Measurements from ENCODE around the gene FBLN5.

DNA sequence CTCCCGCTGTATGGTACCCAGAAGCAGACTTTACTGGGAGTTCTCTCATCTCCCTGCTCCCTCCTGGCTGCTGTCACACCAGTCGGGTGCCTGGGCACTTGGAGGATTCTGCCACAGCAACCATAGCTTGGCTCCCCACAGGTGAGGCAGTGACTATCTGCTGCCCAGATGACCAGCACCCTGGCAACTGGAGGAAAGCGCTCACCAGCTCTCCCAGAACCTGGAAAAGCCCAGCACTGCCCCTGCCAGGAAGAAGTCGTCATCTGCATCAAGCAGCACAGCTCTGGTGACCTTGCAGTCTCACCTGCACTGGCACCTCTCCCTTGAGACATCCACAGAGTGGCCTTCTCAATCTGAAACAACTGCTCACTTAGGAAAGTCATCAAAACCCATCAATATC lies 48.3 kb downstream of the FBLN5 start:
- TF ChIP-seq, protein P1, sequence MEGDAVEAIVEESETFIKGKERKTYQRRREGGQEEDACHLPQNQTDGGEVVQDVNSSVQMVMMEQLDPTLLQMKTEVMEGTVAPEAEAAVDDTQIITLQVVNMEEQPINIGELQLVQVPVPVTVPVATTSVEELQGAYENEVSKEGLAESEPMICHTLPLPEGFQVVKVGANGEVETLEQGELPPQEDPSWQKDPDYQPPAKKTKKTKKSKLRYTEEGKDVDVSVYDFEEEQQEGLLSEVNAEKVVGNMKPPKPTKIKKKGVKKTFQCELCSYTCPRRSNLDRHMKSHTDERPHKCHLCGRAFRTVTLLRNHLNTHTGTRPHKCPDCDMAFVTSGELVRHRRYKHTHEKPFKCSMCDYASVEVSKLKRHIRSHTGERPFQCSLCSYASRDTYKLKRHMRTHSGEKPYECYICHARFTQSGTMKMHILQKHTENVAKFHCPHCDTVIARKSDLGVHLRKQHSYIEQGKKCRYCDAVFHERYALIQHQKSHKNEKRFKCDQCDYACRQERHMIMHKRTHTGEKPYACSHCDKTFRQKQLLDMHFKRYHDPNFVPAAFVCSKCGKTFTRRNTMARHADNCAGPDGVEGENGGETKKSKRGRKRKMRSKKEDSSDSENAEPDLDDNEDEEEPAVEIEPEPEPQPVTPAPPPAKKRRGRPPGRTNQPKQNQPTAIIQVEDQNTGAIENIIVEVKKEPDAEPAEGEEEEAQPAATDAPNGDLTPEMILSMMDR (IDR thresholded peaks at IDR 0.05): no peak
- no peak for TF ChIP-seq POLR2A (IDR thresholded peaks at IDR 0.05)
- TF ChIP-seq POLR2AphosphoS5 (IDR thresholded peaks at IDR 0.05): no peak
- no peak for TF ChIP-seq EP300 (IDR thresholded peaks at IDR 0.05)

Data from sigmoid colon (tissue), 4 donors.